Ovary (tissue), 3 donors: ENCODE results near the gene FAR2.

Source experiments
- POLR2A ChIP-seq: fragments of 450-650 bp; IDR thresholded peaks from one replicate; pipeline ENCODE4 v1.6.1; 2017; ENCODE audit warnings: antibody characterized with exemption, mild to moderate bottlenecking, moderate library complexity
- TF ChIP-seq, protein P1 (sequence below), 3 donors: fragments of 450-650 bp in 2 of 3; fragments of 200-600 bp in 1 of 3; IDR thresholded peaks; one replicate each; pipeline versions ENCODE4 v1.5.1 to v1.8.0; 2016 to 2022; ENCODE audit warnings: antibody characterized with exemption in 3 of 3, mild to moderate bottlenecking in 1 of 3
- donor health status: DM: no; HTN: no; CAD: no.

GRCh38 chr12:29225834-29226233 is 76.8 kb downstream of the FAR2 start:
- TF ChIP-seq, protein P1, sequence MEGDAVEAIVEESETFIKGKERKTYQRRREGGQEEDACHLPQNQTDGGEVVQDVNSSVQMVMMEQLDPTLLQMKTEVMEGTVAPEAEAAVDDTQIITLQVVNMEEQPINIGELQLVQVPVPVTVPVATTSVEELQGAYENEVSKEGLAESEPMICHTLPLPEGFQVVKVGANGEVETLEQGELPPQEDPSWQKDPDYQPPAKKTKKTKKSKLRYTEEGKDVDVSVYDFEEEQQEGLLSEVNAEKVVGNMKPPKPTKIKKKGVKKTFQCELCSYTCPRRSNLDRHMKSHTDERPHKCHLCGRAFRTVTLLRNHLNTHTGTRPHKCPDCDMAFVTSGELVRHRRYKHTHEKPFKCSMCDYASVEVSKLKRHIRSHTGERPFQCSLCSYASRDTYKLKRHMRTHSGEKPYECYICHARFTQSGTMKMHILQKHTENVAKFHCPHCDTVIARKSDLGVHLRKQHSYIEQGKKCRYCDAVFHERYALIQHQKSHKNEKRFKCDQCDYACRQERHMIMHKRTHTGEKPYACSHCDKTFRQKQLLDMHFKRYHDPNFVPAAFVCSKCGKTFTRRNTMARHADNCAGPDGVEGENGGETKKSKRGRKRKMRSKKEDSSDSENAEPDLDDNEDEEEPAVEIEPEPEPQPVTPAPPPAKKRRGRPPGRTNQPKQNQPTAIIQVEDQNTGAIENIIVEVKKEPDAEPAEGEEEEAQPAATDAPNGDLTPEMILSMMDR (IDR thresholded peaks at IDR 0.05): no peak
- TF ChIP-seq POLR2A: no peak
